Calu3 (cell line): ENCODE data around the gene ACKR1. TPM values are rescaled to one million over a fixed set of nuclear protein-coding genes. Genes with fewer than 3 reads are reported as not detected.

ENCODE experiments used
- BruUV-seq: library from RNA; stranded (reverse); fragments of 400-500 nt; replicated peaks from 2 replicates; lab custom pipeline; 2021; lab: Mats Ljungman, UMichigan
- CTCF ChIA-PET: fragments of 300-600 bp; sonication (Branson Sonifier 250); formaldehyde crosslinking; loops from one replicate; lab custom pipeline; 2022; ENCODE audit warnings: antibody characterized with exemption; lab: Charles Lee
- DNase-seq: peaks from one replicate; pipeline ENCODE4 v3.0.0; 2022
- H3K27ac Mint-ChIP-seq: one replicate; pipeline ENCODE4 v1.8.0; 2022; ENCODE audit warnings: mixed read lengths; ENCODE audit not compliant: unreplicated experiment
- H3K27me3 Mint-ChIP-seq: one replicate; pipeline ENCODE4 v1.8.0; 2022; ENCODE audit warnings: mixed read lengths; ENCODE audit not compliant: unreplicated experiment
- H3K36me3 Mint-ChIP-seq: one replicate; pipeline ENCODE4 v1.8.0; 2022; ENCODE audit warnings: mild to moderate bottlenecking, moderate library complexity, mixed read lengths; ENCODE audit not compliant: insufficient read depth, unreplicated experiment
- H3K4me1 Mint-ChIP-seq: one replicate; pipeline ENCODE4 v1.8.0; 2022; ENCODE audit warnings: mild to moderate bottlenecking, low read depth, mixed read lengths; ENCODE audit not compliant: unreplicated experiment
- H3K4me3 Mint-ChIP-seq: one replicate; pipeline ENCODE4 v1.8.0; 2022; ENCODE audit warnings: mild to moderate bottlenecking, low read depth, moderate library complexity, mixed read lengths; ENCODE audit not compliant: unreplicated experiment
- H3K9me3 Mint-ChIP-seq: one replicate; pipeline ENCODE4 v1.8.0; 2022; ENCODE audit warnings: low read depth, mixed read lengths; ENCODE audit not compliant: unreplicated experiment
- intact Hi-C: fragments of 100-400 bp; cut with micrococcal nuclease; formaldehyde crosslinking; loops from one replicate; pipeline ENCODE4 v1.10.0; 2022; ENCODE audit not compliant: unreplicated experiment
- total RNA-seq: library from RNA; stranded (reverse); gene quantifications from 2 replicates; pipeline ENCODE4 v1.2.3, GENCODE V29; 2022
- TF ChIP-seq, protein P1 (sequence below): fragments of 200-600 bp; IDR thresholded peaks from one replicate; pipeline ENCODE4 v1.8.0; 2022; ENCODE audit warnings: antibody characterized with exemption; ENCODE audit not compliant: unreplicated experiment

The ACKR1 gene
- total RNA-seq, 1 experiment from 2014 or later, result not detected

DNA sequence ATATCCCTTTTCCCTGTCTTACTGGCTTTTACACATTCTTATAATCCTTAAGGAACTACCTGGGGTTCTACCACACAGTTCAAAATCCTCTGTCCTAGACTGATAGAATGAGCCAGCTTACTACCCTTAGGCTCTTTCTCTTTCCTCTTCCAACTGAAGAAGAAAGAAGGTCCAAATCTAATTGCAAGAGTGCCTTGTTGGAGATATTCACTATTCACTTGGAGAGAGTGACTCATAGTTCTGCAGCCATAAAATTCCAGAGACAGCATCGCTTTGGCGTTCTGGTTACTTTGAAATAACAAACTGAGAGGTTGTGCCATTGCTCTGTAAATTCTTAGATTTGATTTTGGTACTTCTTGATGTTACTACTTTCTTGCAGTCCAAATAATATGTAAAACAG, 29.1 kb upstream of the ACKR1 start:
- Mint-ChIP-seq H3K9me3 (no peaks in the 10 kb centered on the region), H3K4me3 (no peak overlapping the region), H3K27me3 (peaks cover 81% of the 10 kb centered on the region), H3K4me1 (no peaks in the 10 kb centered on the region), H3K27ac (no peak overlapping the region), H3K36me3 (no peaks in the 10 kb centered on the region)
- CTCF ChIA-PET, result no interaction called here
- no peak for DNase-seq
- no TSS peak for BruUV-seq
- TF ChIP-seq, protein P1, sequence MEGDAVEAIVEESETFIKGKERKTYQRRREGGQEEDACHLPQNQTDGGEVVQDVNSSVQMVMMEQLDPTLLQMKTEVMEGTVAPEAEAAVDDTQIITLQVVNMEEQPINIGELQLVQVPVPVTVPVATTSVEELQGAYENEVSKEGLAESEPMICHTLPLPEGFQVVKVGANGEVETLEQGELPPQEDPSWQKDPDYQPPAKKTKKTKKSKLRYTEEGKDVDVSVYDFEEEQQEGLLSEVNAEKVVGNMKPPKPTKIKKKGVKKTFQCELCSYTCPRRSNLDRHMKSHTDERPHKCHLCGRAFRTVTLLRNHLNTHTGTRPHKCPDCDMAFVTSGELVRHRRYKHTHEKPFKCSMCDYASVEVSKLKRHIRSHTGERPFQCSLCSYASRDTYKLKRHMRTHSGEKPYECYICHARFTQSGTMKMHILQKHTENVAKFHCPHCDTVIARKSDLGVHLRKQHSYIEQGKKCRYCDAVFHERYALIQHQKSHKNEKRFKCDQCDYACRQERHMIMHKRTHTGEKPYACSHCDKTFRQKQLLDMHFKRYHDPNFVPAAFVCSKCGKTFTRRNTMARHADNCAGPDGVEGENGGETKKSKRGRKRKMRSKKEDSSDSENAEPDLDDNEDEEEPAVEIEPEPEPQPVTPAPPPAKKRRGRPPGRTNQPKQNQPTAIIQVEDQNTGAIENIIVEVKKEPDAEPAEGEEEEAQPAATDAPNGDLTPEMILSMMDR, result no peak
- intact Hi-C loops, result no loop called here

DNA sequence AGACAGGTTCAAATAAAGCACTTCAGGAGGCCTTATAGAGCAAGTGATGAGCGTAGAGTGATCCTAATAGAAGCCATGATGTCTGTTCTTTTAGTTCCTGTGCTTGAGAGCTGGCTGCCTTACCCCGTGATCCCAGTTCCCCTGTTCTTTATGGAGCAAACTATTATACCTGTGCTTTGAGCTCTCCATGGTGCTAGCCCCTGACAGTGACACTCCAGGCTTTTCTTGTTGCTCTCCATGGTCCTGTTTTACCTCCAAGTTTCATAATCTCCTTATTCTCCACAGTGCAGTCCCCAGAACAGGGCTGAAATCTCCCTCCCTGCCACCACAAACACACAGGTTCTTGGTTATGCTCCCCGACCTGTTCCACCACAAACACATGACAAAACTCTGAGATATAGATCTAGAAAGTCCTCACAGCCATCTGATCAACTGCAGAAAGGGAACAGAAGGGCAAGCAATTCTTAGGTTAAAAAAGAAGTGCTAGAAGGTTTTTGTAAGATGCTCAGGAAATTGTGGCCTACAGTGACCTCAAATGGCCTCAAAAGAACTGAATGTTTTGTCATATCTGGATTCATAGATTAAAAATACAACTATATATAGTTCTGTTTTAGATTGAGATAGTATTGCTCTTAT, 27.3 kb upstream of the ACKR1 start:
- Mint-ChIP-seq H3K4me1 (no peaks in the 10 kb centered on the region), H3K4me3 (no peak overlapping the region), H3K27me3 (peaks cover 81% of the 10 kb centered on the region), H3K27ac (no peak overlapping the region), H3K36me3 (no peaks in the 10 kb centered on the region), H3K9me3 (no peaks in the 10 kb centered on the region)
- DNase-seq, result peak; percentile 65
- CTCF ChIA-PET, result no interaction called here
- TF ChIP-seq, protein P1, result no peak
- BruUV-seq, result no TSS peak
- intact Hi-C loops, result no loop called here

DNA sequence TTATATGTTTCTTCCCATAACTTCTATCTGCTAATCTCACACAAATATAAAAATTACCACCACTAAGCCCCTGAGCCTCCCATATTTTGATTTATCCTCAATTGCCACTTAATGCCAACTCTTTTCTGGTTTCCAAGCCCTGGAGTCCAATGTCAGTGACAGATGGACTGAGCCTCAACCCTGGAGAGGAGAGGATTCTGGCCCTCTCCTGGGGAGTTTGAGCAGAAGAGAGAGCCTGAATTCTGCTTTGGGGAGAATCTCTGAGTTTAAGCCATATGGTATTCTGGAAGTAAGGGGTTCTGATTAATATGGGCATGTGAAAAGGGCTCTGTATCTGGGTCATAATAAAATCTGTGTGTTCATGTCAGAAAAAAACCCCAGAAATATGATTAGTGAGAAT, 24.8 kb upstream of the ACKR1 start:
- Mint-ChIP-seq H3K9me3 (no peaks in the 10 kb centered on the region), H3K4me3 (no peak overlapping the region), H3K36me3 (no peaks in the 10 kb centered on the region), H3K4me1 (no peaks in the 10 kb centered on the region), H3K27me3 (peaks cover 73% of the 10 kb centered on the region), H3K27ac (no peak overlapping the region)
- CTCF ChIA-PET, result no interaction called here
- TF ChIP-seq, protein P1, result no peak
- no TSS peak for BruUV-seq
- no peak for DNase-seq
- intact Hi-C loops, result no loop called here

DNA sequence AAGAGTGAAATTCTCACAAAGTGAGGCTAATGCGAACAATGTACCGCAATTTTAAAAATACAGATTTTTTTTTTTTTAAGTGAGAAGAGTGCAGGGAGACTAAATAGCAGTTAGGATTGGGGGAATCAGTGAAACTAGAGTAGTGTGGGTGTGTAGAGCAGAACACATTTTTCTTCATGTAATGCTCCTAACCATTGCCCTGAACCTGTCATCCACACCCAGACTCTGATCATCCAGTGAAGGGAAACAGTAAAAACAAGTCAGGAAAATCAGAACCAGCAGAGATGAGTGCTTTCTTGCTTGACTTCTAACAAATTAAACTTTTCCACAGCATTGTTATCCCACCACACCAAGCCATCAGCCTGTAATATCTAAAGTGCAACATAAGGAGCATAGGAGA, 24.2 kb upstream of the ACKR1 start:
- Mint-ChIP-seq H3K27me3 (peaks cover 73% of the 10 kb centered on the region), H3K4me3 (no peak overlapping the region), H3K4me1 (no peaks in the 10 kb centered on the region), H3K36me3 (no peaks in the 10 kb centered on the region), H3K9me3 (no peaks in the 10 kb centered on the region), H3K27ac (no peak overlapping the region)
- TF ChIP-seq, protein P1, result no peak
- CTCF ChIA-PET, result no interaction called here
- BruUV-seq, result no TSS peak
- intact Hi-C loops, result no loop called here
- DNase-seq, result no peak
